Measurements from ENCODE around the gene NOD1.
A peak's percentile ranks its signal among the peaks of the same experiment; 100 is the strongest.
"Not testable (repeated sequence)": the region's sequence is repeated elsewhere in the genome, so short reads cannot be mapped to it uniquely, and the experiment has no call there.

Gene NOD1

GRCh38 chr7:30503274-30504212 lies 25.0 kb upstream of the NOD1 start:
- DNase-seq = peak; percentile 31

- no peak for DNase-seq
Observed at GRCh38 chr7:30502470-30503251, 24.1 kb upstream of the NOD1 start.

- no peak for DNase-seq
Observed at GRCh38 chr7:30501264-30501663, 22.7 kb upstream of the NOD1 start.

- no peak for DNase-seq
Observed at GRCh38 chr7:30493228-30493627, 14.6 kb upstream of the NOD1 start.

- no peak for DNase-seq
Observed at GRCh38 chr7:30491417-30491816, 12.8 kb upstream of the NOD1 start.

GRCh38 chr7:30487371-30487770 lies 8.8 kb upstream of the NOD1 start:
- DNase-seq = no peak

- no peak for DNase-seq
Observed at GRCh38 chr7:30485667-30486066, 7.1 kb upstream of the NOD1 start.

- DNase-seq = not testable (repeated sequence)
Observed at GRCh38 chr7:30481416-30481815, 2.8 kb upstream of the NOD1 start.

- DNase-seq = no peak
Observed at GRCh38 chr7:30479202-30480120, 877 bp upstream of the NOD1 start.

GRCh38 chr7:30476459-30477145 lies 2.0 kb downstream of the NOD1 start:
- no peak for DNase-seq

GRCh38 chr7:30475580-30475979 lies 3.0 kb downstream of the NOD1 start:
- no peak for DNase-seq

GRCh38 chr7:30474893-30475292 lies 3.7 kb downstream of the NOD1 start:
- no peak for DNase-seq

GRCh38 chr7:30474485-30474884 lies 4.1 kb downstream of the NOD1 start:
- no peak for DNase-seq

- DNase-seq = no peak
Observed at GRCh38 chr7:30473903-30474302, 4.7 kb downstream of the NOD1 start.

- DNase-seq = no peak
Observed at GRCh38 chr7:30472784-30473775, 5.5 kb downstream of the NOD1 start.

GRCh38 chr7:30472081-30472783 lies 6.4 kb downstream of the NOD1 start:
- DNase-seq = no peak

GRCh38 chr7:30471205-30471604 lies 7.4 kb downstream of the NOD1 start:
- DNase-seq = peak; percentile 53

- peak; percentile 75 for DNase-seq
Observed at GRCh38 chr7:30470771-30471170, 7.8 kb downstream of the NOD1 start.

- DNase-seq = peak; percentile 20
Observed at GRCh38 chr7:30470163-30470770, 8.3 kb downstream of the NOD1 start.

- DNase-seq = no peak
Observed at GRCh38 chr7:30469303-30469702, 9.3 kb downstream of the NOD1 start.

Measured in NCI-H1092 treated with DMSO at 0.1 percent for 48 hours (cell line).